ENCODE data around the gene GGT7.
"Not testable (repeated sequence)": the region's sequence is repeated elsewhere in the genome, so short reads cannot be mapped to it uniquely, and the experiment has no call there.

Gene GGT7

DNA sequence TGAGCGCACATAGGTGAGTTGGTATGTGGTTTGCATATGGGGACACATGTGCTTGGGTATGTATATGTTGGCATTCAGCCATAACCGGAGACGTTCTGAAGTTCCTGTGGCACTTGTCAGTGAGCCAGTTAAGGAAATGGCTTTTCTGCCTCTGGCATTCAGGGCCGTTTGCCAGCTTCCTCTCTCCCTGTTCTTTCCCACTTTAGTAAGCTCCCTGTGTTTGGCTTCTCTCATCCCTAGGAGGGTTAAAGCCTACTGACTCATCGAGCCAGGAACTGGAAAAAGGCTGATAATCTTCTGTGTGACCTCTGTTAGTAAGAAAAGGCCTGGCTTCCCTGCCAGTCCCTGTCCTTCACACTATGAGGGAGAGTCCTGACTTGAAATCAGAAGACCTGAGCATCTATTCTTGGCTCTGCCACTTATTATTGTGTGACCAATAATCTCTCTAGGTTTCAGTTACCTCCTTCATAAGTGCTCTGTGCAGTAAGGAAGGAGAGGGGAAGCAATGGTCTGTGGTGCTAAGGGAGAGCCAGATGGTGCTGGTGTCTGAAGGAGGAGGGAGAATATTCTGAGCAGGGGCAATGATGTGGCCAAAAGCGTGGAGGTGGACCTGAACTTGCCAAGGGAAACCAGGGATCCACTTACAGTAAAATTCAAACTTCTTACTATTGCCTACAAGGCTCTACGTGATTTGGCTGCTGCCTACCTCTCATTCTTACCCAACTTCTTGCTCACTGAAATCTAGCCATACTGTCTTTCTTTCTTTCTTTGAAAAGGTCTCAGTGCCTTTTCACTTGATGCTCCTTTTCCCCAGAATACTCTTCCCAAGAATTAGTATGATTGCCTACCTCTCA is 35.2 kb upstream of the GGT7 start:
- TF ChIP-seq, protein P1, sequence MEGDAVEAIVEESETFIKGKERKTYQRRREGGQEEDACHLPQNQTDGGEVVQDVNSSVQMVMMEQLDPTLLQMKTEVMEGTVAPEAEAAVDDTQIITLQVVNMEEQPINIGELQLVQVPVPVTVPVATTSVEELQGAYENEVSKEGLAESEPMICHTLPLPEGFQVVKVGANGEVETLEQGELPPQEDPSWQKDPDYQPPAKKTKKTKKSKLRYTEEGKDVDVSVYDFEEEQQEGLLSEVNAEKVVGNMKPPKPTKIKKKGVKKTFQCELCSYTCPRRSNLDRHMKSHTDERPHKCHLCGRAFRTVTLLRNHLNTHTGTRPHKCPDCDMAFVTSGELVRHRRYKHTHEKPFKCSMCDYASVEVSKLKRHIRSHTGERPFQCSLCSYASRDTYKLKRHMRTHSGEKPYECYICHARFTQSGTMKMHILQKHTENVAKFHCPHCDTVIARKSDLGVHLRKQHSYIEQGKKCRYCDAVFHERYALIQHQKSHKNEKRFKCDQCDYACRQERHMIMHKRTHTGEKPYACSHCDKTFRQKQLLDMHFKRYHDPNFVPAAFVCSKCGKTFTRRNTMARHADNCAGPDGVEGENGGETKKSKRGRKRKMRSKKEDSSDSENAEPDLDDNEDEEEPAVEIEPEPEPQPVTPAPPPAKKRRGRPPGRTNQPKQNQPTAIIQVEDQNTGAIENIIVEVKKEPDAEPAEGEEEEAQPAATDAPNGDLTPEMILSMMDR (IDR thresholded peaks at IDR 0.05; ENCODE audit: insufficient read depth, missing control alignments), result no peak
- no peak for FAIRE-seq
- DNase-seq (ENCODE audit: insufficient read length, low spot score), result no peak

DNA sequence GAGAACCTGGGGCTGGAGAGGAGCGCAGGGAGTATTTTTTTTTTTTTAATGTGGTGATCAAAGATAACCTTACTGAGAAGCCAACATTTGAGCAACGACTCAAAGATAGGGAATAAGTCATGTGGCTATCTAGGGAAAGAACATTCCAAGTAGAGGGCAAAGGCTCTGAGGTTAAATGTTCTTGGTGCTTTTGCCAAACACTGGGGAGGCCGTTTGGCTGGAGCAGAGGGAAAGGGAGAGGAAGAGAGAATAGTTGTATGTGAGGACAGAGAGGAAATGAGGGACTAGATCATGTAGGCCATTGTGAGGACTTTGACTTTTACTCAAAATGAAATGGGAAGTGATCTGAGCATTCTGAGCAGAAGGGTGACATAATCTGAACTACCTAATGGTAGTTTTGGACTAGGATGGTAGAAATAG is 31.6 kb upstream of the GGT7 start:
- FAIRE-seq (no peak), DNase-seq (ENCODE audit: insufficient read length, low spot score) (no peak)
- TF ChIP-seq, protein P1 (IDR thresholded peaks at IDR 0.05; ENCODE audit: insufficient read depth, missing control alignments), result no peak

DNA sequence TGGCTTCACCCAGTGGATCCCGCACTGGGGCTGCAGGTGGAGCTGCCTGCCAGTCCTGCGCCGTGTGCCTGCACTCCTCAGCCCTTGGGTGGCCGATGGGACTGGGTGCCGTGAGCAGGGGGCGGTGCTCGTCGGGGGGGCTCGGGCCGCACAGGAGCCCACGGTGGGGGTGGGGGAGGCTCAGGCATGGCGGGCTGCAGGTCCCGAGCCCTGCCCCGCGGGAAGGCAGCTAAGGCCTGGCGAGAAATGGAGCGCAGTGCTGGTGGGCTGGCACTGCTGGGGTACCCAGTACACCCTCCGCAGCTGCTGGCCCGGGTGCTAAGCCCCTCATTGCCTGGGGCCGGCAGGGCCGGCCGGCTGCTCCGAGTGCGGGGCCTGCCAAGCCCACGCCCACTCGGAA is 26.1 kb upstream of the GGT7 start:
- DNase-seq (ENCODE audit: insufficient read length, low spot score); FAIRE-seq: not testable (repeated sequence)

DNA sequence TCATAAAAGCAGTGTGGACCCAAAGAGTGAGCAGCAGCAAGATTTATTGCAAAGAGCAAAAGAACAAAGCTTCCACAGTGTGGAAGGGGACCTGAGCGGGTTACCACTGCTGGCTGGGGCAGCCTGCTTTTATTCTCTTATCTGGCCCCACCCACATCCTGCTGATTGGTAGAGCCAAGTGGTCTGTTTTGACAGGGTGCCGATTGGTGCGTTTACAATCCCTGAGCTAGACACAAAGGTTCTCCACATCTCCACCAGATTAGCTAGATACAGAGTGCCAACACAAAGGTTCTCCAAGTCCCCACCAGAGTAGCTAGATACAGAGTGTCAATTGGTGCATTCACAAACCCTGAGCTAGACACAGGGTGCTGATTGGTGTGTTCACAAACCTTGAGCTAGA is 25.5 kb upstream of the GGT7 start:
- DNase-seq (ENCODE audit: insufficient read length, low spot score); FAIRE-seq: not testable (repeated sequence)

DNA sequence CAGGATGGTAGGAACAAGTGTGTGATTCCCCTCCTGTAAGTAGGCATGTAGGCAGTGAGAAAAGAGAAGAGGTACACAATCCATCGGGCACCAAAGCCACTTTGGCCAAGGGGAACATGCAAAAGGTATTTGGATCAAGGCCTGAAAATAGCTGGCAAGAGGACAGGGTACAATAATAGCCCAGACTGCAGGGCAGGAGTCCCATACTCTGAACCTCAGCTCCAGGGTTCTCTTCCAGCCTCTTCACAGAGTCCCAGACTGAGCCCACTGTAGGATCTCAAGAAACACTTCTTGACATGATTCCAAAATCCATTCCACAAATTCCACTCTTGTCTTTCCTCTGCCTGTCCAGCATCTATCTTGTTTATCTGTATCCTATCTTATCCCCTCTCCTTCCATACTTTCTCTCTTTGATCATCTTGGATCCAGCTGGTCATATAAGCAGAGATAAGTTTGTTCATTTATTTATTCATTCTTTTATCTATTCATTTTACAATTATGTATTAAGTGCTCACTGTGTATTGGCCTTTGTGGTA is 23.5 kb upstream of the GGT7 start:
- no peak for DNase-seq (ENCODE audit: insufficient read length, low spot score)
- TF ChIP-seq, protein P1 (IDR thresholded peaks at IDR 0.05; ENCODE audit: insufficient read depth, missing control alignments), result no peak
- FAIRE-seq, result no peak

DNA sequence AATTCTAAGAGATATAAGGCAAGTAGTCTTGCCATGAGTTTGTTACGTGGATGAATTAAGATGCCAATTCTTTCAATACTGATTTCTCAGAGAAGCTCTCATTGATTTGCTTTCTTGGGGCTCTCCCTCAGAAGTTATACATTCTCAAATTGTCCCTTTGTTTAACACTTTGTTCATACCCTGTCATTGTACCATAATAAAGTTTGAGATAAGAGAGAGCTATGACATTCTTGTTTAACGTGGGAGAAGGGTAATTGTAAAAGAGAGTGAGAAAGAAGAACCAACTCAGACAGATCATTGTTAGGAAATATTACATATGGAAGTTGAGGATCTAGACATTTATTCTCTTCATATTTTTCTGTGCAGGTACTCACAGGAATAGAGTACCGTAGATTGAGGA is 22.8 kb upstream of the GGT7 start:
- no peak for FAIRE-seq
- TF ChIP-seq, protein P1 (IDR thresholded peaks at IDR 0.05; ENCODE audit: insufficient read depth, missing control alignments), result no peak
- DNase-seq (ENCODE audit: insufficient read length, low spot score), result no peak

DNA sequence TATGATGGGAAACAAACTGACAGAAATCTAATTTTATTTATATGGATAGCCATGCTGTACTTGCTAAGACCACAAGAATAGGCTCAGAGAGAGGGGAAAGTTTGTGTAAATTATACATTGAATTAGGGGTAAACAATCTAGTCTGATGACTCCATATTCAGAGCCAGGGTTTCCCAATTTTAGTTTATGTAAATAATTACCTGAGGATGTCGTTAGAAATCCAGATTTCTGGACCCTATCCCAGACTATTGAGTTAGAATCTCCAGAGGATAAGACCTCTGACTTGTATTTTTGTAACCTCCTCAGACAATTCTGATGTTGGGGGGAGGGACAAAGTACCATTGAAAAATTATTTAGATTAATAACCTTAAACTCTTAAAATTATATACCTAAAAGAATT is 22.1 kb upstream of the GGT7 start:
- TF ChIP-seq, protein P1 (IDR thresholded peaks at IDR 0.05; ENCODE audit: insufficient read depth, missing control alignments), result no peak
- DNase-seq (ENCODE audit: insufficient read length, low spot score) (no peak), FAIRE-seq (no peak)

DNA sequence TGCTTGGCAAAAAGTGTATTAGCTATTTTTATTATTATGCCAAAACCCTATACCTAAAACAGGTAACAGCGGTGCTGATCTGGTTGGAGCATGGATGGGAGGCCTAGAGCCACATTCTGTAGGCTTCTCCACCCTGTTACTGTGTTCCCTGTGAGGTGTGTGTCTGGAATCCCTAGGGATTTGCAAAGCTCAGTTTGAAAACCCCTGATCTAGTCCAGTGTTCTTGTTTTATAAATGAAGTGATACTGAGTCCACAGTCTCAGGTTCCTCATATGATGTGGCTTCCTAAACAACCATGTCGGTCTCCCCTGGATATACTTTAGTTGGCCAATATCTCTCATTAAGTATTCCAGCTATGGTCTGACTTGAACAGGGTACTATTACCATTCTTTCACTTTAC is 20.0 kb upstream of the GGT7 start:
- FAIRE-seq (no peak), DNase-seq (ENCODE audit: insufficient read length, low spot score) (no peak)
- TF ChIP-seq, protein P1 (IDR thresholded peaks at IDR 0.05; ENCODE audit: insufficient read depth, missing control alignments), result no peak
